IMR-90 (cell line): ENCODE results near the gene ATP6V1D. TPM values are rescaled to one million over a fixed set of nuclear protein-coding genes. Genes with fewer than 3 reads are reported as not detected.

Source experiments
- ATAC-seq: fragments of 200-7000 bp; cut with Tn5 transposase; 2 replicates; pipeline ENCODE4 v1.9.1; 2020; ENCODE audit warnings: low read depth, mild to moderate bottlenecking, moderate library complexity
- BruUV-seq: library from RNA; stranded (reverse); fragments of 400-500 nt; replicated peaks from 2 replicates; lab custom pipeline; 2021; lab: Mats Ljungman, UMichigan
- CTCF ChIA-PET: fragments of 300-600 bp; formaldehyde crosslinking; extraction: SDS; loops from one replicate; lab custom pipeline; 2021; ENCODE audit warnings: antibody characterized with exemption; lab: Yijun Ruan, JAX
- POLR2A ChIA-PET: fragments of 300-600 bp; sonication (Branson Sonifier 250); formaldehyde crosslinking; loops from one replicate; lab custom pipeline; 2022; ENCODE audit warnings: antibody characterized with exemption; ENCODE audit not compliant: unreplicated experiment; lab: Charles Lee
- DNase-seq: peaks from one replicate; pipeline ENCODE4 v3.0.0; 2013
- H2AFZ ChIP-seq: replicated peaks from 2 replicates; pipeline ENCODE3; 2013; ENCODE audit warnings: low read length, mild to moderate bottlenecking; ENCODE audit not compliant: poor library complexity
- H2AK5ac ChIP-seq: 2 replicates; pipeline ENCODE4 v1.6.1; 2013; ENCODE audit warnings: low read depth, low read length, inconsistent platforms
- H2AK9ac ChIP-seq: replicated peaks from 2 replicates; pipeline ENCODE3; 2013; ENCODE audit warnings: mild to moderate bottlenecking, low read depth, low read length, moderate library complexity; ENCODE audit not compliant: poor library complexity
- H2BK120ac ChIP-seq: 2 replicates; pipeline ENCODE4 v1.6.1; 2013; ENCODE audit warnings: low read depth, low read length, inconsistent platforms
- H2BK15ac ChIP-seq: 3 replicates; pipeline ENCODE4 v1.6.1; 2013; ENCODE audit warnings: low read depth, low read length, inconsistent platforms
- H2BK20ac ChIP-seq: 2 replicates; pipeline ENCODE4 v1.6.1; 2013; ENCODE audit warnings: low read depth, mild to moderate bottlenecking, inconsistent platforms, low read length, moderate library complexity
- H2BK5ac ChIP-seq: 2 replicates; pipeline ENCODE4 v1.6.1; 2013; ENCODE audit warnings: mild to moderate bottlenecking, low read depth, low read length, inconsistent platforms; ENCODE audit not compliant: poor library complexity, severe bottlenecking
- H3K14ac ChIP-seq: replicated peaks from 2 replicates; pipeline ENCODE4 v1.6.1; 2013; ENCODE audit warnings: low read depth, low read length, inconsistent platforms
- H3K18ac ChIP-seq: 2 replicates; pipeline ENCODE4 v1.6.1; 2013; ENCODE audit warnings: low read depth, low read length, control low read depth
- H3K23ac ChIP-seq: 2 replicates; pipeline ENCODE4 v1.6.1; 2013; ENCODE audit warnings: low read depth, low read length, inconsistent platforms
- H3K27ac ChIP-seq: 2 replicates; pipeline ENCODE4 v1.5.1; 2013; ENCODE audit warnings: mild to moderate bottlenecking, control low read depth, low read length; ENCODE audit not compliant: insufficient read depth
- H3K27me3 ChIP-seq: 2 replicates; pipeline ENCODE4 v1.6.1; 2013; ENCODE audit warnings: low read length; ENCODE audit not compliant: control insufficient read depth, insufficient read depth
- H3K36me3 ChIP-seq: 2 replicates; pipeline ENCODE4 v1.6.1; 2013; ENCODE audit warnings: low read length, mixed read lengths; ENCODE audit not compliant: control insufficient read depth, insufficient read depth
- H3K4ac ChIP-seq: 2 replicates; pipeline ENCODE4 v1.6.1; 2013; ENCODE audit warnings: low read depth, low read length, inconsistent platforms
- H3K4me1 ChIP-seq: 2 replicates; pipeline ENCODE4 v1.6.1; 2013; ENCODE audit warnings: low read length, mixed read lengths; ENCODE audit not compliant: control insufficient read depth, insufficient read depth
- H3K4me2 ChIP-seq: 2 replicates; pipeline ENCODE4 v1.6.1; 2013; ENCODE audit warnings: low read depth, mild to moderate bottlenecking, control low read depth, low read length, moderate library complexity
- H3K4me3 ChIP-seq: 2 replicates; pipeline ENCODE4 v1.5.1; 2013; ENCODE audit warnings: low read depth, mild to moderate bottlenecking, control low read depth, low read length, moderate library complexity; ENCODE audit not compliant: insufficient read depth
- H3K56ac ChIP-seq: 2 replicates; pipeline ENCODE4 v1.6.1; 2013; ENCODE audit warnings: low read length, inconsistent platforms; ENCODE audit not compliant: insufficient read depth; ENCODE audit errors: extremely low read depth
- H3K79me1 ChIP-seq, 2 experiments: 2 replicates each; pipeline ENCODE4 v1.6.1; 2013; ENCODE audit warnings: low read length in 2 of 2, inconsistent platforms in 1 of 2, low read depth in 1 of 2
- H3K9ac ChIP-seq: 2 replicates; pipeline ENCODE4 v1.6.1; 2013; ENCODE audit warnings: low read depth, low read length, control low read depth
- H3K9me1 ChIP-seq: 2 replicates; pipeline ENCODE4 v1.6.1; 2013; ENCODE audit warnings: low read length, inconsistent platforms; ENCODE audit not compliant: insufficient read depth
- H3K9me3 ChIP-seq: 2 replicates; pipeline ENCODE4 v1.6.1; 2013; ENCODE audit warnings: low read length; ENCODE audit not compliant: control insufficient read depth, insufficient read depth
- H4K20me1 ChIP-seq: 2 replicates; pipeline ENCODE4 v1.6.1; 2013; ENCODE audit warnings: low read length, inconsistent platforms; ENCODE audit not compliant: insufficient read depth
- H4K5ac ChIP-seq: 2 replicates; pipeline ENCODE4 v1.6.1; 2013; ENCODE audit warnings: mild to moderate bottlenecking, low read depth, low read length, control low read depth
- H4K8ac ChIP-seq, 2 experiments: 2 replicates each; pipeline ENCODE4 v1.6.1; 2013; ENCODE audit warnings: low read depth in 2 of 2, low read length in 2 of 2, control low read depth in 1 of 2, inconsistent platforms in 1 of 2
- H4K91ac ChIP-seq: 2 replicates; pipeline ENCODE4 v1.6.1; 2013; ENCODE audit warnings: low read depth, low read length, inconsistent platforms; ENCODE audit not compliant: insufficient read depth
- BHLHE40 ChIP-seq: fragments of 150-350 bp; IDR thresholded peaks from 2 replicates; pipeline ENCODE4 v1.6.1; 2016; ENCODE audit warnings: mild to moderate bottlenecking, low read depth, low read length
- CEBPB ChIP-seq: IDR thresholded peaks from 2 replicates; pipeline ENCODE4 v1.6.1; 2012; ENCODE audit warnings: low read depth, low read length, improper control_type of control experiment
- CHD1 ChIP-seq: IDR thresholded peaks from 2 replicates; pipeline ENCODE4 v1.6.1; 2012; ENCODE audit warnings: low read depth, low read length, improper control_type of control experiment
- CTCF ChIP-seq: conservative IDR thresholded peaks from 2 replicates; pipeline ENCODE4 v1.5.1; 2012; ENCODE audit warnings: mild to moderate bottlenecking, low read depth, low read length, improper control_type of control experiment
- ELK1 ChIP-seq: fragments of 150-350 bp; IDR thresholded peaks from 2 replicates; pipeline ENCODE4 v1.6.1; 2016; ENCODE audit warnings: low read depth, mild to moderate bottlenecking, low read length, moderate library complexity, borderline replicate concordance
- FOS ChIP-seq: fragments of 150-350 bp; IDR thresholded peaks from 2 replicates; pipeline ENCODE4 v1.6.1; 2016; ENCODE audit warnings: low read depth, low read length
- MAFK ChIP-seq: IDR thresholded peaks from 2 replicates; pipeline ENCODE4 v1.6.1; 2012; ENCODE audit warnings: low read depth, low read length, improper control_type of control experiment
- MXI1 ChIP-seq: IDR thresholded peaks from 2 replicates; pipeline ENCODE4 v1.6.1; 2012; ENCODE audit warnings: low read depth, mild to moderate bottlenecking, low read length, moderate library complexity, borderline replicate concordance
- NFE2L2 ChIP-seq: fragments of 150-350 bp; IDR thresholded peaks from 2 replicates; pipeline ENCODE4 v1.6.1; 2016; ENCODE audit warnings: low read depth, mild to moderate bottlenecking, low read length
- POLR2A ChIP-seq: IDR thresholded peaks from 2 replicates; pipeline ENCODE4 v1.6.1; 2012; ENCODE audit warnings: mild to moderate bottlenecking, low read depth, low read length
- RAD21 ChIP-seq: IDR thresholded peaks from 2 replicates; pipeline ENCODE4 v1.6.1; 2012; ENCODE audit warnings: low read length, improper control_type of control experiment
- SMC3 ChIP-seq: fragments of 150-350 bp; IDR thresholded peaks from 2 replicates; pipeline ENCODE4 v1.6.1; 2016; ENCODE audit warnings: low read depth, mild to moderate bottlenecking, antibody characterized with exemption, low read length, moderate library complexity
- WGBS, 2 experiments: methylation state at CpG; one replicate each; pipeline versions ENCODE4 v1.1.5 to v1.1.7; 2013; ENCODE audit warnings: missing lambda C conversion rate in 2 of 2; ENCODE audit not compliant: insufficient read length in 1 of 2; ENCODE audit errors: extremely low coverage in 2 of 2; 5-methylcytosine and 5-hydroxymethylcytosine counted together
- dilution Hi-C: fragments of 300-500 bp; cut with HindIII; formaldehyde crosslinking; loops from one replicate; pipeline ENCODE4 v1.14.3; 2018; ENCODE audit warnings: low sequenced_read_pairs; ENCODE audit not compliant: unreplicated experiment
- in situ Hi-C: fragments of 300-500 bp; cut with MboI; formaldehyde crosslinking; loops from 3 replicates; pipeline ENCODE4 v1.14.3; 2019; ENCODE audit warnings: low sequenced_read_pairs, inconsistent platforms, mixed read lengths
- intact Hi-C: fragments of 100-400 bp; cut with micrococcal nuclease; formaldehyde crosslinking; loops from 2 replicates; pipeline ENCODE4 v1.10.0; 2022
- polyA plus RNA-seq, 3 experiments: library from polyadenylated mRNA; depleted of rRNA; stranded (reverse); fragments of >200 nt; gene quantifications; 2 replicates each; pipeline ENCODE4 v1.2.3, GENCODE V29; 2012; ENCODE audit warnings: low replicate concordance in 1 of 3
- total RNA-seq: library from RNA; depleted of rRNA; stranded (reverse); fragments of >200 nt; gene quantifications from 2 replicates; pipeline ENCODE4 v1.2.3, GENCODE V29; 2012
- TF ChIP-seq, protein P1 (sequence below): fragments of 150-350 bp; IDR thresholded peaks from 2 replicates; pipeline ENCODE4 v1.6.1; 2017; ENCODE audit warnings: mild to moderate bottlenecking, antibody characterized with exemption, low read length, low read depth

Gene ATP6V1D
- total and polyA plus RNA-seq, 2 of the 4 experiments (the other 2 are of a cell fraction), result 54.5 to 113 TPM

DNA sequence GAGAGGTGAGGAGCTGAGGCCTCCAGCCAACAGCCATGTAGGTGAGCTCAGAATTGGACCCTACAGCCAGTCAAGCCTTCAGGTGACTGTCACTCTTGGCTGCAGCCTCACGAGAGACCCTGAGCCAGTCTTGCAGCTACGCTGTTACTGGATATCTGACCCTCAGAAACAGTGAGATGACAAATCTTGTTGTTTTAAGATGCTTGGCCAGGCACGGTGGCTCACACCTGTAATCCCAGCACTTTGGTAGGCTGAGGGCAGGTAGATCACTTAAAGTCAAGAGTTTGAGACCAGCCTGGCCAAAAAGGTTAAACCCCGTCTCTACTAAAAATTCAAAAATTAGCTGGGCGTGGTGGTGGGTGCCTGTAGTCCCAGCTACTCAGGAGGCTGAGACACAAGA is 46.2 kb upstream of the ATP6V1D start:
- Histone ChIP-seq H3K4me1 (no peaks in the 10 kb centered on the region), H2BK5ac (no peak overlapping the region), H3K79me1 (no peaks in the 10 kb centered on the region), H3K4ac (no peak overlapping the region), H3K4me3 (no peak overlapping the region), H2AK5ac (no peak overlapping the region), H4K8ac (no peak overlapping the region), H3K18ac (no peak overlapping the region), H3K23ac (no peak overlapping the region), H3K27me3 (no peaks in the 10 kb centered on the region), H2AK9ac (no peak overlapping the region), H4K5ac (no peak overlapping the region), H2BK15ac (no peak overlapping the region), H3K36me3 (no peaks in the 10 kb centered on the region), H3K27ac (no peak overlapping the region), H3K9ac (no peak overlapping the region), H3K9me1 (peaks cover 3% of the 10 kb centered on the region; the same call in 1 of the 2 replicates), H4K91ac (no peak overlapping the region), H2BK120ac (no peak overlapping the region), H3K56ac (no peak overlapping the region), H2BK20ac (no peak overlapping the region), H4K20me1 (no peaks in the 10 kb centered on the region), H2AFZ (no peak overlapping the region), H3K9me3 (no peaks in the 10 kb centered on the region), H3K4me2 (no peak overlapping the region), H3K14ac (no peak overlapping the region)
- ChIA-PET CTCF (no interaction called here), POLR2A (no interaction called here)
- DNase-seq, result no peak
- WGBS, 2 experiments, result 60% methylated on average over 1 of the region's 5 CpGs; no CpG with 5 or more reads in 1 of the 2 experiments
- no peak for ATAC-seq
- BruUV-seq, result no TSS peak
- dilution Hi-C loops, result no loop called here
- in situ Hi-C loops, result no loop called here
- intact Hi-C loops, result no loop called here
- TF ChIP-seq FOS, result no peak
- TF ChIP-seq, protein P1, sequence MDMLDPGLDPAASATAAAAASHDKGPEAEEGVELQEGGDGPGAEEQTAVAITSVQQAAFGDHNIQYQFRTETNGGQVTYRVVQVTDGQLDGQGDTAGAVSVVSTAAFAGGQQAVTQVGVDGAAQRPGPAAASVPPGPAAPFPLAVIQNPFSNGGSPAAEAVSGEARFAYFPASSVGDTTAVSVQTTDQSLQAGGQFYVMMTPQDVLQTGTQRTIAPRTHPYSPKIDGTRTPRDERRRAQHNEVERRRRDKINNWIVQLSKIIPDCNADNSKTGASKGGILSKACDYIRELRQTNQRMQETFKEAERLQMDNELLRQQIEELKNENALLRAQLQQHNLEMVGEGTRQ, result no peak
- no peak for TF ChIP-seq BHLHE40
- TF ChIP-seq MXI1, result no peak
- TF ChIP-seq ELK1, result no peak
- TF ChIP-seq SMC3, result no peak
- TF ChIP-seq RAD21, result no peak
- no peak for TF ChIP-seq NFE2L2
- TF ChIP-seq CEBPB, result no peak
- no peak for TF ChIP-seq CTCF
- TF ChIP-seq CHD1, result no peak
- no peak for TF ChIP-seq MAFK
- TF ChIP-seq POLR2A, result no peak
